CD4-positive, alpha-beta T cell (primary cell): ENCODE results near the gene DYRK1A. TPM values are rescaled to one million over a fixed set of nuclear protein-coding genes. Genes with fewer than 3 reads are reported as not detected.

Source experiments
- ATAC-seq: fragments of 200-7000 bp; cut with Tn5 transposase; one replicate; pipeline ENCODE4 v1.10.0; 2022; ENCODE audit warnings: mild to moderate bottlenecking; ENCODE audit not compliant: poor library complexity
- CTCF ChIA-PET: fragments of 350-600 bp; sonication (Branson Sonifier 250); formaldehyde crosslinking; loops from one replicate; lab custom pipeline; 2021; ENCODE audit warnings: antibody characterized with exemption, inconsistent platforms; lab: Charles Lee
- POLR2A ChIA-PET: fragments of 350-600 bp; sonication (Branson Sonifier 250); formaldehyde crosslinking; loops from one replicate; lab custom pipeline; 2021; ENCODE audit warnings: antibody characterized with exemption, inconsistent platforms; lab: Charles Lee
- DNase-seq, 14 experiments: peaks; one replicate each; pipeline ENCODE4 v3.0.0-alpha.2; 2013 to 2020; ENCODE audit warnings: mixed read lengths in 2 of 14
- H3K27ac ChIP-seq, 2 donors: one replicate each; pipeline versions ENCODE4 v1.5.1 to v1.7.0; 2013; ENCODE audit warnings: low read length in 2 of 2, low read depth in 1 of 2, mild to moderate bottlenecking in 1 of 2
- H3K27me3 ChIP-seq, 2 experiments: 1 replicate in 1 of 2; 2 replicates in 1 of 2; pipeline versions ENCODE4 v1.6.1 to v1.7.0; 2013; ENCODE audit warnings: low read length in 2 of 2, control low read depth in 1 of 2, mild to moderate bottlenecking in 1 of 2, moderate library complexity in 1 of 2; ENCODE audit not compliant: insufficient read depth in 2 of 2, control insufficient read depth in 1 of 2
- H3K36me3 ChIP-seq: one replicate; pipeline ENCODE4 v1.6.1; 2013; ENCODE audit warnings: low read length, control low read depth; ENCODE audit not compliant: insufficient read depth
- H3K4me1 ChIP-seq: one replicate; pipeline ENCODE4 v1.6.1; 2013; ENCODE audit warnings: low read length, control low read depth; ENCODE audit not compliant: insufficient read depth
- H3K4me3 ChIP-seq: one replicate; pipeline ENCODE4 v1.5.1; 2013; ENCODE audit warnings: mild to moderate bottlenecking, low read length, moderate library complexity
- H3K9me3 ChIP-seq, 2 experiments: 1 replicate in 1 of 2; 2 replicates in 1 of 2; pipeline versions ENCODE4 v1.6.1 to v1.7.0; 2013; ENCODE audit warnings: low read length in 2 of 2, mild to moderate bottlenecking in 2 of 2, control low read depth in 1 of 2, moderate library complexity in 1 of 2; ENCODE audit not compliant: control insufficient read depth in 1 of 2, insufficient read depth in 1 of 2
- H3K27ac Mint-ChIP-seq: one replicate; pipeline ENCODE4 v1.8.0; 2020; ENCODE audit warnings: mixed read lengths
- H3K27me3 Mint-ChIP-seq: one replicate; pipeline ENCODE4 v1.8.0; 2021; ENCODE audit warnings: mixed read lengths
- H3K36me3 Mint-ChIP-seq: one replicate; pipeline ENCODE4 v1.8.0; 2021; ENCODE audit warnings: low read depth, mixed read lengths
- H3K4me1 Mint-ChIP-seq: one replicate; pipeline ENCODE4 v1.8.0; 2021; ENCODE audit warnings: low read depth, mixed read lengths
- H3K4me3 Mint-ChIP-seq: one replicate; pipeline ENCODE4 v1.8.0; 2020; ENCODE audit warnings: mild to moderate bottlenecking, mixed read lengths
- H3K9me3 Mint-ChIP-seq: one replicate; pipeline ENCODE4 v1.8.0; 2020; ENCODE audit warnings: mixed read lengths
- CTCF ChIP-seq: fragments of 200-600 bp; IDR thresholded peaks from one replicate; pipeline ENCODE4 v1.8.0; 2022; ENCODE audit warnings: antibody characterized with exemption, mild to moderate bottlenecking
- intact Hi-C, 2 experiments: fragments of 100-400 bp; cut with DNase I in 1 of 2; cut with micrococcal nuclease in 1 of 2; formaldehyde crosslinking; loops; one replicate each; pipeline versions ENCODE4 v1.15.1 to v1.9.0; 2023 to 2025; cut with DNase I, micrococcal nuclease
- total RNA-seq, 174 experiments: library from RNA in 2 of 174; stranded (reverse) in 2 of 174; gene quantifications; one replicate each; pipeline ENCODE4 v1.2.3 and lab custom pipeline; 2021 to 2026

DYRK1A gene
- total RNA-seq, 2 experiments from 2014 or later: 135 to 145 TPM

GRCh38 chr21:37566790-37567615 is 200.4 kb downstream of the DYRK1A start:
- no peak overlapping the region for H3K27ac Mint-ChIP-seq
- intact Hi-C loops: loop anchor here in 1 of 2 experiments (5.0 to 10.0 kb wide), 2 partner anchors 300 to 1198 kb away; partner anchors contain the start of gene VPS26C

GRCh38 chr21:37568415-37568814 is 201.8 kb downstream of the DYRK1A start:
- H3K36me3 ChIP-seq: no peaks in the 10 kb centered on the region
- H3K4me3 ChIP-seq: no peak overlapping the region
- H3K4me1 ChIP-seq: peaks cover 18% of the 10 kb centered on the region
- CTCF ChIA-PET: no interaction called here
- intact Hi-C loops: loop anchor here in 1 of 2 experiments (5.0 to 10.0 kb wide), 2 partner anchors 301 to 1196 kb away; partner anchors contain the start of gene VPS26C
- H3K27ac ChIP-seq: no peak overlapping the region
- H3K27me3 ChIP-seq: no peaks in the 10 kb centered on the region
- no peaks in the 10 kb centered on the region for H3K9me3 Mint-ChIP-seq
- H3K27ac Mint-ChIP-seq: no peak overlapping the region
- DNase-seq (no peak), ATAC-seq (no peak)
- H3K9me3 ChIP-seq: no peaks in the 10 kb centered on the region
- peaks cover 4% of the 10 kb centered on the region for H3K27me3 Mint-ChIP-seq
- POLR2A ChIA-PET: no interaction called here
- TF ChIP-seq CTCF: no peak
- H3K36me3 Mint-ChIP-seq: peaks cover 6% of the 10 kb centered on the region
- no peak overlapping the region for H3K4me3 Mint-ChIP-seq
- peaks cover 14% of the 10 kb centered on the region for H3K4me1 Mint-ChIP-seq

More at GRCh38 chr21:37566790-37567615, 200.4 kb downstream of the DYRK1A start:
- Histone ChIP-seq H3K27me3 (no peaks in the 10 kb centered on the region), H3K4me3 (no peak overlapping the region), H3K9me3 (no peaks in the 10 kb centered on the region), H3K36me3 (no peaks in the 10 kb centered on the region), H3K27ac (no peak overlapping the region), H3K4me1 (peaks cover 28% of the 10 kb centered on the region)
- Mint-ChIP-seq H3K4me3 (no peak overlapping the region), H3K36me3 (peaks cover 6% of the 10 kb centered on the region), H3K9me3 (no peaks in the 10 kb centered on the region), H3K27me3 (peaks cover 4% of the 10 kb centered on the region), H3K4me1 (peaks cover 22% of the 10 kb centered on the region)
- DNase-seq: no peak
- ChIA-PET POLR2A (no interaction called here), CTCF (interaction anchor here (0.6 kb wide), 1 partner anchor 342 kb away, joined by 3 read pairs; no protein-coding TSS in a partner anchor)
- ATAC-seq: no peak
- no peak for TF ChIP-seq CTCF

- no peaks in the 10 kb centered on the region for H3K36me3 ChIP-seq
- Mint-ChIP-seq H3K4me1 (peaks cover 13% of the 10 kb centered on the region), H3K9me3 (no peaks in the 10 kb centered on the region), H3K36me3 (peaks cover 5% of the 10 kb centered on the region), H3K27ac (no peak overlapping the region), H3K4me3 (no peak overlapping the region), H3K27me3 (peaks cover 4% of the 10 kb centered on the region)
- intact Hi-C loops: loop anchor here in 1 of 2 experiments (5.0 to 10.0 kb wide), 2 partner anchors 302 to 1196 kb away; partner anchors contain the start of gene VPS26C
- H3K4me3 ChIP-seq: no peak overlapping the region
- H3K27ac ChIP-seq: no peak overlapping the region
- no peak for TF ChIP-seq CTCF
- peaks cover 16% of the 10 kb centered on the region for H3K4me1 ChIP-seq
- H3K27me3 ChIP-seq: no peaks in the 10 kb centered on the region
- ChIA-PET CTCF (no interaction called here), POLR2A (no interaction called here)
- no peaks in the 10 kb centered on the region for H3K9me3 ChIP-seq
- DNase-seq (no peak), ATAC-seq (no peak)
Observed at GRCh38 chr21:37568916-37569315, 202.3 kb downstream of the DYRK1A start.
